ENCODE data around the gene NDE1.
A peak's percentile ranks its signal among the peaks of the same experiment; 100 is the strongest.
"Not testable (repeated sequence)": the region's sequence is repeated elsewhere in the genome, so short reads cannot be mapped to it uniquely, and the experiment has no call there.

NDE1 gene

GRCh38 chr16:15652293-15653001 is 2.4 kb downstream of the NDE1 start:
- no peak for DNase-seq

- peak in 1 of 2 donors; percentile 23 for DNase-seq
Observed at GRCh38 chr16:15653227-15653626, 3.2 kb downstream of the NDE1 start.

GRCh38 chr16:15654591-15654990 is 4.5 kb downstream of the NDE1 start:
- DNase-seq: no peak

GRCh38 chr16:15655561-15655960 is 5.5 kb downstream of the NDE1 start:
- DNase-seq: not testable (repeated sequence)

GRCh38 chr16:15658149-15658548 is 8.1 kb downstream of the NDE1 start:
- no peak for DNase-seq

- DNase-seq: no peak
Observed at GRCh38 chr16:15658556-15658955, 8.5 kb downstream of the NDE1 start.

- no peak for DNase-seq
Observed at GRCh38 chr16:15660203-15660601, 10.2 kb downstream of the NDE1 start.

GRCh38 chr16:15665107-15665506 is 15.1 kb downstream of the NDE1 start:
- DNase-seq: no peak

- DNase-seq: no peak
Observed at GRCh38 chr16:15667091-15667742, 17.2 kb downstream of the NDE1 start.

GRCh38 chr16:15671530-15672117 is 21.6 kb downstream of the NDE1 start:
- no peak for DNase-seq

GRCh38 chr16:15672127-15672513 is 22.1 kb downstream of the NDE1 start:
- DNase-seq: not testable (repeated sequence)

- peak; percentile 76 to 94 for DNase-seq
Observed at GRCh38 chr16:15672514-15673167, 22.6 kb downstream of the NDE1 start.

GRCh38 chr16:15674571-15674970 is 24.5 kb downstream of the NDE1 start:
- DNase-seq: peak in 1 of 2 donors; percentile 53

- no peak for DNase-seq
Observed at GRCh38 chr16:15676506-15676905, 26.5 kb downstream of the NDE1 start.

GRCh38 chr16:15677447-15677846 is 27.4 kb downstream of the NDE1 start:
- no peak for DNase-seq

- peak in 1 of 2 donors; percentile 28 for DNase-seq
Observed at GRCh38 chr16:15682105-15682570, 32.1 kb downstream of the NDE1 start.

GRCh38 chr16:15686287-15686686 is 36.2 kb downstream of the NDE1 start:
- DNase-seq: no peak

GRCh38 chr16:15689290-15689689 is 39.2 kb downstream of the NDE1 start:
- DNase-seq: no peak

GRCh38 chr16:15690296-15690695 is 40.3 kb downstream of the NDE1 start:
- no peak for DNase-seq

- no peak for DNase-seq
Observed at GRCh38 chr16:15691046-15691445, 41.0 kb downstream of the NDE1 start.

GRCh38 chr16:15692508-15692907 is 42.5 kb downstream of the NDE1 start:
- not testable (repeated sequence) for DNase-seq

GRCh38 chr16:15694499-15694898 is 44.5 kb downstream of the NDE1 start:
- DNase-seq: no peak

GRCh38 chr16:15699819-15700218 is 49.8 kb downstream of the NDE1 start:
- DNase-seq: no peak
